Thyroid gland (tissue), 4 donors: ENCODE data around the gene DTX3L. TPM values are rescaled to one million over a fixed set of nuclear protein-coding genes. Genes with fewer than 3 reads are reported as not detected.

Experiments
- DNase-seq, 2 donors: peaks; one replicate each; pipeline ENCODE4 v3.0.0-alpha.2; 2019
- H3K27ac ChIP-seq, 3 donors: fragments of 200-600 bp; sonication (generic); 1 replicate in 2 of 3; 2 replicates in 1 of 3; pipeline ENCODE4 v1.5.1; 2016 to 2019; ENCODE audit warnings: mild to moderate bottlenecking in 1 of 3, moderate library complexity in 1 of 3
- H3K27me3 ChIP-seq: fragments of 200-600 bp; sonication (generic); one replicate; pipeline ENCODE4 v1.5.1; 2019
- H3K36me3 ChIP-seq, 2 donors: fragments of 200-600 bp; sonication (generic); one replicate each; pipeline ENCODE4 v1.5.1; 2016 to 2019
- H3K4me1 ChIP-seq, 2 donors: fragments of 200-600 bp; sonication (generic); one replicate each; pipeline ENCODE4 v1.5.1; 2017 to 2019
- H3K4me3 ChIP-seq, 3 donors: fragments of 200-600 bp; sonication (generic); replicated peaks in 1 of 3; 1 replicate in 2 of 3; 2 replicates in 1 of 3; pipeline ENCODE4 v1.5.1; 2016; ENCODE audit warnings: mild to moderate bottlenecking in 1 of 3
- H3K9me3 ChIP-seq: fragments of 200-600 bp; sonication (generic); one replicate; pipeline ENCODE4 v1.5.1; 2017
- POLR2A ChIP-seq, 2 donors: fragments of 450-650 bp; IDR thresholded peaks; one replicate each; pipeline ENCODE4 v1.6.1; 2017; ENCODE audit warnings: antibody characterized with exemption in 2 of 2, mild to moderate bottlenecking in 2 of 2, moderate library complexity in 1 of 2
- WGBS, 2 donors: methylation state at CpG; one replicate each; pipeline ENCODE4 v1.1.5; 2017; 5-methylcytosine and 5-hydroxymethylcytosine counted together
- intact Hi-C: fragments of 100-400 bp; cut with DNase I; formaldehyde crosslinking; loops from one replicate; pipeline ENCODE4 v1.15.1; 2023
- total RNA-seq, 4 donors: library from RNA; depleted of rRNA; stranded (reverse); fragments of >200 nt; gene quantifications; one replicate each; pipeline ENCODE4 v1.2.3, GENCODE V29; 2016
- TF ChIP-seq, protein P1 (sequence below), 6 experiments: fragments of 200-600 bp in 3 of 6; fragments of 450-650 bp in 3 of 6; sonication (generic) in 3 of 6; IDR thresholded peaks; one replicate each; pipeline ENCODE4 v1.5.1; 2016 to 2019; ENCODE audit warnings: antibody characterized with exemption in 6 of 6, mild to moderate bottlenecking in 2 of 6, inconsistent platforms in 1 of 6, moderate library complexity in 1 of 6

DTX3L gene
- total RNA-seq, 4 donors from 2014 or later: 21.1 to 32.1 (median 26.5) TPM

DNA sequence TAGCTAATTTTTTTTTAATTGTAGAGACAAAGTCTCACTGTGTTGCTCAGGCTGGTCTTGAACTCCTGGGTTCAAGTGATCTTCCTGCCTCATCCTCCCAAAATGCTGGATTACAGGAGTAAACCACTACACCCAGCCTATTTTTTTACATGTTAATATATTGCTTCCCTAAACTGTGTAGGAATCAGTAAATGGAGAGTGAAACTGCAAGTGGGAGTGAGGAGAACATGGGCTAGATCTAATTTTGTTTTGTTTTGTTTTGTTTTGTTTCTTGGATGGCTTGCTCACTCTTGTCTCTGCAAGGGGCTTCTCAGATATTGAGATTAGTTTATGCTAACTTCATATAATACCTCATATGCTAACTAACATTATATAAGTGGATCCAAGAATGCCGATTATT, 44.8 kb downstream of the DTX3L start:
- intact Hi-C loops: no loop called here
- no peak for TF ChIP-seq POLR2A (IDR thresholded peaks at IDR 0.05)
- TF ChIP-seq, protein P1, sequence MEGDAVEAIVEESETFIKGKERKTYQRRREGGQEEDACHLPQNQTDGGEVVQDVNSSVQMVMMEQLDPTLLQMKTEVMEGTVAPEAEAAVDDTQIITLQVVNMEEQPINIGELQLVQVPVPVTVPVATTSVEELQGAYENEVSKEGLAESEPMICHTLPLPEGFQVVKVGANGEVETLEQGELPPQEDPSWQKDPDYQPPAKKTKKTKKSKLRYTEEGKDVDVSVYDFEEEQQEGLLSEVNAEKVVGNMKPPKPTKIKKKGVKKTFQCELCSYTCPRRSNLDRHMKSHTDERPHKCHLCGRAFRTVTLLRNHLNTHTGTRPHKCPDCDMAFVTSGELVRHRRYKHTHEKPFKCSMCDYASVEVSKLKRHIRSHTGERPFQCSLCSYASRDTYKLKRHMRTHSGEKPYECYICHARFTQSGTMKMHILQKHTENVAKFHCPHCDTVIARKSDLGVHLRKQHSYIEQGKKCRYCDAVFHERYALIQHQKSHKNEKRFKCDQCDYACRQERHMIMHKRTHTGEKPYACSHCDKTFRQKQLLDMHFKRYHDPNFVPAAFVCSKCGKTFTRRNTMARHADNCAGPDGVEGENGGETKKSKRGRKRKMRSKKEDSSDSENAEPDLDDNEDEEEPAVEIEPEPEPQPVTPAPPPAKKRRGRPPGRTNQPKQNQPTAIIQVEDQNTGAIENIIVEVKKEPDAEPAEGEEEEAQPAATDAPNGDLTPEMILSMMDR (IDR thresholded peaks at IDR 0.05): no peak
- Histone ChIP-seq H3K9me3 (no peaks in the 10 kb centered on the region), H3K4me1 (peaks cover 4% of the 10 kb centered on the region in 2 donors), H3K4me3 (no peak overlapping the region), H3K36me3 (no peaks in the 10 kb centered on the region), H3K27ac (no peak overlapping the region), H3K27me3 (no peaks in the 10 kb centered on the region)
- DNase-seq: no peak
- 92 to 98% methylated on average over 1 of the region's 1 CpG for WGBS, 2 donors

DNA sequence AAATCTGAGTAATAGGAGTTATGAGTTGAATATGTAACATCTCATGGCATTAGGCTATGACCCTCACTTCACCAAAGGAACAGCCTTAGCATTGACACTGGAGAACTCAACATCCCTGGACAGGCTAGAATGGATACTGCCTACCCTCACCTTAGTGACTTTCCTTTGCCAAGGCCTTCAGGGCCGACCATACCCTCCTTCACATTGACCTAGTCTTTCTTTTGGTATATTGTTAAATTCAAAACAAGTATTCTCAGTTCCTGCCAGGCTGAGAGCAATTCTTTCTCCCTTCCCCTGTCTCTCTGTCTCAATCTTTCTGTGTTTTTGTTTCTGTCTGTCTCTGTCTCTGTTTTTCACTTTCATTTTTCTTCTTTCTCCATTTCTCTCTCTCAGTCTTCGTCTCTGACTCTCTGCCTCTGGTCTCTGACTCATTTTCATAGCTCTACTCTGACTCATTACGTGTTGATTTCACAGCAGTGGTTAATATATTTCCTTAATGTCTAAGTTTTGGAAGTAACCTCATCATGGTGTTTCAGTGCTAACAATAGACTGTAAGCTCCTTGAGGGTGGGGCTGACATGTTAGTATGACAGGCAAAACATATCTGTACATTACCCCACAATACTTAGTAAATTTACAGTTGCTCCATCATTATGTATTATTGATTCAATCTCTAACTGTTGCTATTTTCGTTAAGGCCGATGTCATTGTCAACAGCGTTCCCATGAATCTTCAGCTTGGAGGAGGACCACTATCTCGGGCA, 45.8 kb downstream of the DTX3L start:
- Histone ChIP-seq H3K9me3 (no peaks in the 10 kb centered on the region), H3K4me1 (peaks cover 0 to 4% of the 10 kb centered on the region in 2 donors), H3K36me3 (no peaks in the 10 kb centered on the region), H3K27me3 (no peaks in the 10 kb centered on the region), H3K27ac (no peak overlapping the region), H3K4me3 (no peak overlapping the region)
- 85 to 89% methylated on average over 7 of the region's 7 CpGs for WGBS, 2 donors
- intact Hi-C loops: no loop called here
- DNase-seq: no peak
- TF ChIP-seq POLR2A (IDR thresholded peaks at IDR 0.05): no peak
- TF ChIP-seq, protein P1 (IDR thresholded peaks at IDR 0.05): no peak

DNA sequence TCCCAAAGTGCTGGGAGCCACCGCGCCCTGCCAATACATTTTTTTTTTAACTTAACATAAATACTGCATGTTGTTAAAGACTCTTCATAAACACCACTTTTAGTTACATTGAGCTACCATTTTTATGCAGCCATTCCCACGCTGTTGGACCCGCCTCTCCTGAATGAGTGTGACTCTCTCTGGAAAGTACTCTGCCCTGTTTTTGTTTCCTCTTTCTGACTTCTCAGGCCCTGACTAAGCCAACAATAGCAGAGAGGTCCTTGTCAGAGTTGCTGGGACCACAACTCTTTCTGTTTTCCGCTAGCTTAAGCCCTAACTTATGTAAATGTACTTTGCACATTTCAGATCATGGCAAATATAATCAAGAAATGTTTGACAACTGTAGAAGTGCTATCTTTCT, 48.6 kb downstream of the DTX3L start:
- DNase-seq: no peak
- Histone ChIP-seq H3K4me1 (peaks cover 0 to 4% of the 10 kb centered on the region in 2 donors), H3K4me3 (no peak overlapping the region), H3K27me3 (no peaks in the 10 kb centered on the region), H3K9me3 (no peaks in the 10 kb centered on the region), H3K36me3 (no peaks in the 10 kb centered on the region), H3K27ac (no peak overlapping the region)
- WGBS, 2 donors: 92% methylated on average over 5 of the region's 5 CpGs
- TF ChIP-seq POLR2A (IDR thresholded peaks at IDR 0.05): no peak
- TF ChIP-seq, protein P1 (IDR thresholded peaks at IDR 0.05): no peak
- intact Hi-C loops: no loop called here

DNA sequence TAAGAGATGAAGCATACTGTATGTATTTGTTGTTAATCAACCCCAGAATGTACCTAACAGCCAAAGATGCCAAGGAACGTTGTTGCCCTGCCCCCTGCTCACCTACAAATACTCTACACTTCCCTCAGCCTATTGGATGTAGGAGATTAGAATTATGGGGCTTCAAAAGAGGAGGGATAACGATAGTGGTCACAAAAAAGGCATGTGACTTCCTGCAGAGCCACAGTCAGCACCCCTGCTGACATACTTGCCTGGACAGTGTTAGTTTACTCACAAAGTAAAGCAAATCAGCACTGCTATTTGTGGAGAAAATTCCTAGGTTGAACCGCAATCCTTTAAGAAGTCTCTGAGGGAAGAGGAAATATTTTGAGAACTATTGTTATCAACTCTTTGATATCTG, 51.2 kb downstream of the DTX3L start:
- WGBS, 2 donors: 51 to 59% methylated on average over 3 of the region's 3 CpGs
- H3K9me3 ChIP-seq: no peaks in the 10 kb centered on the region
- intact Hi-C loops: no loop called here

DNA sequence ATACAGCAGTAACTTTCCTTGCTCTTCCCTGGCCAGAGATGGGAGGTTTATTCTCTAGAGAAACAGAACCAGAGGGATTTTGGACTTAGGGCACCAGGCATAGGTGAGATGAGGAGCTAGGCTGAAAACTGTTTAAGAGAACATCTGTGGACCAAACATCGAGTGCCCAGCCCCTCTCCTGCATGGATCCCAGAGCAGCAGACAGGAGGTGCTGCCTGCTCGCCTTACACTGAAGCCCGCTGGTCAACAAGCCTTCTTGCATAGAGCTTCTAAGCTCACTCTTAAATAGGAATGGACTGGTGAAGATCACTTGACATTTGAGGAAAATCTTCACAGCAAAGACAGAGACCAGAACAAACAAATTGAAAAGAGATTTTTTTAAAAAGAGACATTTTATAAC, 54.5 kb downstream of the DTX3L start:
- intact Hi-C loops: no loop called here

More for the DNA sequence above, 51.2 kb downstream of the DTX3L start:
- Histone ChIP-seq H3K27me3 (no peaks in the 10 kb centered on the region), H3K4me3 (no peak overlapping the region), H3K36me3 (no peaks in the 10 kb centered on the region), H3K4me1 (no peaks in the 10 kb centered on the region), H3K27ac (no peak overlapping the region)
- no peak for DNase-seq
- TF ChIP-seq, protein P1 (IDR thresholded peaks at IDR 0.05): no peak
- no peak for TF ChIP-seq POLR2A (IDR thresholded peaks at IDR 0.05)

More for the DNA sequence above, 54.5 kb downstream of the DTX3L start:
- DNase-seq: no peak
- TF ChIP-seq, protein P1 (IDR thresholded peaks at IDR 0.05): no peak
- TF ChIP-seq POLR2A (IDR thresholded peaks at IDR 0.05): no peak
- no peaks in the 10 kb centered on the region for H3K27me3 ChIP-seq
- no peak overlapping the region for H3K4me3 ChIP-seq
- H3K27ac ChIP-seq: no peak overlapping the region
- 77 to 85% methylated on average over 3 of the region's 3 CpGs for WGBS, 2 donors
- no peaks in the 10 kb centered on the region for H3K9me3 ChIP-seq
- no peaks in the 10 kb centered on the region for H3K36me3 ChIP-seq
- no peaks in the 10 kb centered on the region for H3K4me1 ChIP-seq
